ENCODE measurements around the gene OPA3.

DNA sequence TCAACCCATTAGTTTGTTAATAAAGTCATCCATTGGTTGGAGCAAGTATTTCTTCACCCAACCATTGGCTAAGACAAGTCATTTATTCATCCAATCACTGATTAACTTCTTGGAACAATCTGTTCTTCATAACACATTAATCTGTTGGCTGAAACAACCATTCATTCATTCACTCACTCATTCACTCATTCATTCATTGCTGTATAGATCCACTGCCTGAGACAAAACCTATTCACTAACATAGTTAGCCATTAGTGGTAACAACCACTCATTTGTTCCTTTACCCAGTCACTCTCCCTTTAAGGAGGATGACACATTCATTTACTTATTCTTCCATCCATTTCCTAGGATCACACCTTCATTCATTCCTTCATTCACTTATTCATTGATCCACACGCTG lies 39.4 kb upstream of the OPA3 start:
- TF ChIP-seq POLR2AphosphoS5 (IDR thresholded peaks at IDR 0.05): no peak
- TF ChIP-seq, protein P1, sequence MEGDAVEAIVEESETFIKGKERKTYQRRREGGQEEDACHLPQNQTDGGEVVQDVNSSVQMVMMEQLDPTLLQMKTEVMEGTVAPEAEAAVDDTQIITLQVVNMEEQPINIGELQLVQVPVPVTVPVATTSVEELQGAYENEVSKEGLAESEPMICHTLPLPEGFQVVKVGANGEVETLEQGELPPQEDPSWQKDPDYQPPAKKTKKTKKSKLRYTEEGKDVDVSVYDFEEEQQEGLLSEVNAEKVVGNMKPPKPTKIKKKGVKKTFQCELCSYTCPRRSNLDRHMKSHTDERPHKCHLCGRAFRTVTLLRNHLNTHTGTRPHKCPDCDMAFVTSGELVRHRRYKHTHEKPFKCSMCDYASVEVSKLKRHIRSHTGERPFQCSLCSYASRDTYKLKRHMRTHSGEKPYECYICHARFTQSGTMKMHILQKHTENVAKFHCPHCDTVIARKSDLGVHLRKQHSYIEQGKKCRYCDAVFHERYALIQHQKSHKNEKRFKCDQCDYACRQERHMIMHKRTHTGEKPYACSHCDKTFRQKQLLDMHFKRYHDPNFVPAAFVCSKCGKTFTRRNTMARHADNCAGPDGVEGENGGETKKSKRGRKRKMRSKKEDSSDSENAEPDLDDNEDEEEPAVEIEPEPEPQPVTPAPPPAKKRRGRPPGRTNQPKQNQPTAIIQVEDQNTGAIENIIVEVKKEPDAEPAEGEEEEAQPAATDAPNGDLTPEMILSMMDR (IDR thresholded peaks at IDR 0.05): no peak
- TF ChIP-seq EP300 (IDR thresholded peaks at IDR 0.05): no peak
- TF ChIP-seq POLR2A (IDR thresholded peaks at IDR 0.05): no peak
